NCI-H2227 (cell line): ENCODE measurements around the gene TDO2.
"Not testable (repeated sequence)": the region's sequence is repeated elsewhere in the genome, so short reads cannot be mapped to it uniquely, and the experiment has no call there.

Experiments
- DNase-seq: peaks from one replicate; lab custom pipeline; 2025; ENCODE audit not compliant: unreplicated experiment; lab: John Stamatoyannopoulos, UW

The TDO2 gene

GRCh38 chr4:155903453-155903852, at the start of gene TDO2:
Gene TDO2, plus strand, starts transcription at chr4:155903696. Its CDS starts 63 bp downstream, at chr4:155903759.
- DNase-seq = no peak

- DNase-seq = no peak
Measured at GRCh38 chr4:155854582-155855226, 48.8 kb upstream of the TDO2 start.

- no peak for DNase-seq
Measured at GRCh38 chr4:155855897-155856296, 47.6 kb upstream of the TDO2 start.

GRCh38 chr4:155866177-155866576, 37.3 kb upstream of the TDO2 start, which contains the start of gene ASIC5:
Gene ASIC5, minus strand, starts transcription at chr4:155866277. Its CDS starts 51 bp downstream, at chr4:155866226.
- DNase-seq = no peak

- DNase-seq = no peak
Measured at GRCh38 chr4:155875878-155876277, 27.6 kb upstream of the TDO2 start.

- no peak for DNase-seq
Measured at GRCh38 chr4:155877971-155878370, 25.5 kb upstream of the TDO2 start.

- no peak for DNase-seq
Measured at GRCh38 chr4:155878611-155879010, 24.9 kb upstream of the TDO2 start.

- no peak for DNase-seq
Measured at GRCh38 chr4:155879767-155880166, 23.7 kb upstream of the TDO2 start.

GRCh38 chr4:155881555-155881954, 21.9 kb upstream of the TDO2 start:
- no peak for DNase-seq

- no peak for DNase-seq
Measured at GRCh38 chr4:155883895-155884294, 19.6 kb upstream of the TDO2 start.

GRCh38 chr4:155885666-155886065, 17.8 kb upstream of the TDO2 start:
- no peak for DNase-seq

GRCh38 chr4:155887045-155887444, 16.5 kb upstream of the TDO2 start:
- no peak for DNase-seq

GRCh38 chr4:155887847-155888570, 15.5 kb upstream of the TDO2 start:
- DNase-seq = no peak

GRCh38 chr4:155889031-155889793, 14.3 kb upstream of the TDO2 start:
- DNase-seq = no peak

- no peak for DNase-seq
Measured at GRCh38 chr4:155889946-155890345, 13.6 kb upstream of the TDO2 start.

GRCh38 chr4:155891058-155891457, 12.4 kb upstream of the TDO2 start:
- no peak for DNase-seq

- DNase-seq = not testable (repeated sequence)
Measured at GRCh38 chr4:155898371-155898770, 5.1 kb upstream of the TDO2 start.

GRCh38 chr4:155899891-155900290, 3.6 kb upstream of the TDO2 start:
- DNase-seq = no peak

GRCh38 chr4:155900381-155900780, 3.1 kb upstream of the TDO2 start:
- no peak for DNase-seq

GRCh38 chr4:155901013-155901412, 2.5 kb upstream of the TDO2 start:
- no peak for DNase-seq

- no peak for DNase-seq
Measured at GRCh38 chr4:155904331-155904730, 835 bp downstream of the TDO2 start.
